Upper lobe of right lung (tissue), 1 donor: Measurements from ENCODE around the gene LPCAT2. TPM values are rescaled to one million over a fixed set of nuclear protein-coding genes. Genes with fewer than 3 reads are reported as not detected.

Experiments used
- ATAC-seq: fragments of 200-7000 bp; cut with Tn5 transposase; one replicate; pipeline ENCODE4 v1.9.1; 2020; ENCODE audit warnings: mild to moderate bottlenecking, moderate library complexity
- DNase-seq: peaks from one replicate; pipeline ENCODE4 v3.0.0-alpha.2; 2020
- H3K27ac ChIP-seq: fragments of 200-600 bp; one replicate; pipeline ENCODE4 v1.8.0; 2022
- H3K27me3 ChIP-seq: fragments of 200-600 bp; one replicate; pipeline ENCODE4 v1.8.0; 2022; ENCODE audit warnings: mild to moderate bottlenecking
- H3K36me3 ChIP-seq: fragments of 200-600 bp; one replicate; pipeline ENCODE4 v1.8.0; 2022
- H3K4me1 ChIP-seq: fragments of 200-600 bp; one replicate; pipeline ENCODE4 v1.8.0; 2022
- H3K4me3 ChIP-seq: fragments of 200-600 bp; one replicate; pipeline ENCODE4 v1.8.0; 2022; ENCODE audit warnings: mild to moderate bottlenecking
- H3K9me3 ChIP-seq: fragments of 200-600 bp; one replicate; pipeline ENCODE4 v1.8.0; 2022
- intact Hi-C: fragments of 100-400 bp; cut with DNase I; formaldehyde crosslinking; loops from one replicate; pipeline ENCODE4 v1.11.0; 2022
- total RNA-seq: library from RNA; stranded (reverse); fragmentation: NEBNext Ultra II Directional; extraction: Animal tissue kit (Norgen Biotek cat#: 25700); gene quantifications from one replicate; pipeline ENCODE4 v1.2.1, GENCODE V29; 2021
- TF ChIP-seq, protein P1 (sequence below): fragments of 200-600 bp; IDR thresholded peaks from one replicate; pipeline ENCODE4 v1.8.0; 2022; ENCODE audit warnings: antibody characterized with exemption
- donor health status: DM: no; HTN: yes; CAD: no; lungs with severe emphysema.

The LPCAT2 gene
- total RNA-seq, 1 donor from 2014 or later = 32.8 TPM

DNA sequence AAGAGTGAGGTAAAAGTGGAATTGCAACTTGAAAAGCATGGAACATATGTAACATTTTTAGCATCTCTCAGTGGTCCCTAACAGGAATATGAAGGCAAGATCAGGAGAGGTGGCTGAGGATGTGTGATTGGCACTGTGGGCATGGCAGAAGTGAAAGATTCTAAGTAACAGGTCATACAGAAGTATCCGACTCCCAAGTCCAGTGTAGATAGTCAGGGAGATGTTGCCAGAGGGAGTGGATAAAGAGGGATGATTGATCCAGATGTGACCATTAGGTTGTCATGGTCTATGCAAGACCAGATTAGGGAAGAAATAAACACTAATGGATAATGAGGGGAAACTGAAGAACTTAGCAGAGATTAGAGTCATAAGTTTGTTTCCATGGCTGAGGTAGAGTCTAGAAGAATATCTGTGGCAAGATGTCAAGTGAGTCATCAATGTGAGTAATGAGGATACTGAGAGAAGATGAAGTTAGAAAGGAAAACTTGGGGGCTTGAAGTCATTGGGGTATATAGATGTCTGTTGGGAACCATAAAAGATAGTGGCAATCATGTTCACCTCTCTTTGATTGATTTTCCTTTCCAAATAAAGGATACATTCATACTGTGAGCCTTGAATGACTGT is 33.7 kb downstream of the LPCAT2 start:
- no peaks in the 10 kb centered on the region for H3K4me1 ChIP-seq
- H3K27ac ChIP-seq = no peak overlapping the region
- TF ChIP-seq, protein P1, sequence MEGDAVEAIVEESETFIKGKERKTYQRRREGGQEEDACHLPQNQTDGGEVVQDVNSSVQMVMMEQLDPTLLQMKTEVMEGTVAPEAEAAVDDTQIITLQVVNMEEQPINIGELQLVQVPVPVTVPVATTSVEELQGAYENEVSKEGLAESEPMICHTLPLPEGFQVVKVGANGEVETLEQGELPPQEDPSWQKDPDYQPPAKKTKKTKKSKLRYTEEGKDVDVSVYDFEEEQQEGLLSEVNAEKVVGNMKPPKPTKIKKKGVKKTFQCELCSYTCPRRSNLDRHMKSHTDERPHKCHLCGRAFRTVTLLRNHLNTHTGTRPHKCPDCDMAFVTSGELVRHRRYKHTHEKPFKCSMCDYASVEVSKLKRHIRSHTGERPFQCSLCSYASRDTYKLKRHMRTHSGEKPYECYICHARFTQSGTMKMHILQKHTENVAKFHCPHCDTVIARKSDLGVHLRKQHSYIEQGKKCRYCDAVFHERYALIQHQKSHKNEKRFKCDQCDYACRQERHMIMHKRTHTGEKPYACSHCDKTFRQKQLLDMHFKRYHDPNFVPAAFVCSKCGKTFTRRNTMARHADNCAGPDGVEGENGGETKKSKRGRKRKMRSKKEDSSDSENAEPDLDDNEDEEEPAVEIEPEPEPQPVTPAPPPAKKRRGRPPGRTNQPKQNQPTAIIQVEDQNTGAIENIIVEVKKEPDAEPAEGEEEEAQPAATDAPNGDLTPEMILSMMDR = no peak
- DNase-seq (no peak), ATAC-seq (no peak)
- H3K27me3 ChIP-seq = no peaks in the 10 kb centered on the region
- intact Hi-C loops = no loop called here
- H3K9me3 ChIP-seq = no peaks in the 10 kb centered on the region
- no peak overlapping the region for H3K4me3 ChIP-seq
- no peaks in the 10 kb centered on the region for H3K36me3 ChIP-seq

DNA sequence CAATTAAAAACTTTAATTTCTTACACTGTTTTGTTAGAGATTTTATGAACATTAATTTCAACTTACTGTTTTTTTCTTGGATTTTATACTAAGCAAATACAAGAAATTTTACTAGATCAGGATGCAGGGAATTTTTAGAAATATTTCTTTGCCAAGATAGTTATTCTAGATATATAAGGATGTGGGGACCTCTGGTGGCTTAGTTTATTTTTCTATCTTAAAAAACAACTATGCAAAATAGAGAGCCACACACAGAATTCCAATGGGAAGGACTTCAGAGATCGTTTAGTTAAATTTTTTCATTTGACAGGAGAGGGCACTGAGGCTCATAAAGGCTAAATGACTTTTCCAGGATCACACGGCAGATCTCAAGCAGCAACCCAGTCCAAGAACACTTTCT is 34.6 kb downstream of the LPCAT2 start:
- no peak for DNase-seq
- no peaks in the 10 kb centered on the region for H3K9me3 ChIP-seq
- H3K4me3 ChIP-seq = no peak overlapping the region
- TF ChIP-seq, protein P1 = peak; percentile 42
- no peaks in the 10 kb centered on the region for H3K27me3 ChIP-seq
- intact Hi-C loops = no loop called here
- H3K27ac ChIP-seq = no peak overlapping the region
- ATAC-seq = peak; percentile 33
- no peaks in the 10 kb centered on the region for H3K4me1 ChIP-seq
- no peaks in the 10 kb centered on the region for H3K36me3 ChIP-seq

DNA sequence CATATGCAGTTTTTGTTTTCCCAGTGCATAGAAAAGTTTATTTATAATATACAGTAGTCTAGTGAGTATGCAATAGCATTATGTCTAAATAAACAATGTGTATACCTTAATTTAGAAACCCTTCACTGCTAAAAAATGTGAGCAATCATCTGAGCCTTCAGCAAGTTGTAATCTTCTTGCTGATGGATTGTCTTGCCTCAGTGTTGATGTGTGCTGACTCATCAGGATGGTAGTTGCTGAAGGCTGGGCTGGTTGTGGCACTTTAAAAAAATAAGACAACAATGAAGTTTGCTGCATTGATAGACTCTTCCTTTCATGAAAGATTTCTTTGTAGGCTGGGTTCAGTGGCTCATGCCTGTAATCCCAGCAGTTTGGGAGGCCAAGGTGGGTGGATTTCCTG is 43.7 kb downstream of the LPCAT2 start:
- Histone ChIP-seq H3K4me1 (no peaks in the 10 kb centered on the region), H3K27me3 (no peaks in the 10 kb centered on the region), H3K27ac (no peak overlapping the region), H3K4me3 (no peak overlapping the region), H3K9me3 (no peaks in the 10 kb centered on the region), H3K36me3 (no peaks in the 10 kb centered on the region)
- TF ChIP-seq, protein P1 = no peak
- no peak for ATAC-seq
- no peak for DNase-seq
- intact Hi-C loops = no loop called here

DNA sequence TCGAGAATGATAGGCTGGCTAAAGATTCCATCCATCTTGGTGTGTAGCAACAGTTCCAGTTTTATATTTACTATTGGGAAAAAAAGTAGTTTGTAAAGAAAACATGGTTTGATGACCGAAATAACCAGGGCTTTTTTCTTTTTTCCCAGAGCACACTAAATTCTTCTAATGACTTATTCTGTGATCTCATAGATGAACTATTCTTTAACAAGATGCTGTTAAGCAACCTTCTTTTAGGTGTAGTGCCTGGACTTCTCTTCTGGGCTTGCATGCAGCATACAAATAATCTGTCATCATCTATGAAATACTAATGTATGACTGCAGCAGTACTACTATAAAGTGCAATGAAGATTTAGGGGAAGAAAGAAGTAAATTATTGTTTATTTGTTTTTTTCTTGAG is 46.6 kb downstream of the LPCAT2 start:
- no peak for DNase-seq
- ATAC-seq = no peak
- H3K27me3 ChIP-seq = no peaks in the 10 kb centered on the region
- H3K4me1 ChIP-seq = peaks cover 19% of the 10 kb centered on the region
- TF ChIP-seq, protein P1 = no peak
- no peaks in the 10 kb centered on the region for H3K9me3 ChIP-seq
- H3K4me3 ChIP-seq = no peak overlapping the region
- intact Hi-C loops = no loop called here
- H3K27ac ChIP-seq = no peak overlapping the region
- no peaks in the 10 kb centered on the region for H3K36me3 ChIP-seq

DNA sequence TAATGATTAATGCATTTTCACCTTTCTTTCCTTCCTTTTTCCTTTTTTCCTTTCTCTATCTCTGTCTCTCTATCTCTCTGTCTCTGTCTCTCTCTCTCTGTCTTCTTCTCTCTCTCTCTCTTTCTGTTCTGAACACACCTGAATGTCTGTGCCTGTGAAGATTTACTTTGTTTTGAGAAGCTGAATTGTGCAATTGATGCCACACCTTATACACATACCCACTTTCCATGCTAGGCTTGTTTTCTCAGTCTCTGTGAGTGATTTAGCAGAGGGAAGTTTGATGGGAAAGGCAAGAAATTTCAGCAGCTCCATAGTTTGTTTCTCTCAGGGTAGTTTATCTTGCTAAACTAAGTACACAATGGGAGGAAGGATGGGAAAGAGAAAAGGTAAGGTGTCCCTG is 48.3 kb downstream of the LPCAT2 start:
- DNase-seq (no peak), ATAC-seq (peak; percentile 51)
- H3K27me3 ChIP-seq = no peaks in the 10 kb centered on the region
- H3K9me3 ChIP-seq = no peaks in the 10 kb centered on the region
- peaks cover 19% of the 10 kb centered on the region for H3K4me1 ChIP-seq
- TF ChIP-seq, protein P1 = no peak
- H3K27ac ChIP-seq = no peak overlapping the region
- H3K36me3 ChIP-seq = no peaks in the 10 kb centered on the region
- no peak overlapping the region for H3K4me3 ChIP-seq
- intact Hi-C loops = no loop called here

DNA sequence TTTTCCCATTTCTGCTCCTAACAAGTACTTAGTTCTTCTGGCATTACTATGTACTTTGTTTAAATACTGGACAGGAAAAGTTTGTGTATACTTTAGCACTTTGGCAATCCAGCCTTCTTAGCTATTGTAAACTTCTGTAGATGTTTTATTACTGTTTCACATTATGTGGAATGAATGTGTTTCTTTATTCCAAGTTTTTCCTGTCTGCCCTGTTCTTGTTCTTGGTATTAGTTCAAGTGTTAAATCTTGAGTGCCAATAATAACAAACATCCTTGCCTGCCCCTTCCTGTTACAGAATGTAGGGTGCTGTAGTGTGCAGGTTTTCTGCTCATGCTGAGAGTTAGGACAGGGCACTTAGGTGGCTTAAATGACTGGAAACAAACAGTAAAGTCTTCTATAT is 50.4 kb downstream of the LPCAT2 start:
- Histone ChIP-seq H3K9me3 (no peaks in the 10 kb centered on the region), H3K27me3 (no peaks in the 10 kb centered on the region), H3K27ac (peak overlapping the region; percentile 31), H3K36me3 (no peaks in the 10 kb centered on the region), H3K4me3 (no peak overlapping the region), H3K4me1 (peaks cover 19% of the 10 kb centered on the region)
- peak; percentile 87 for ATAC-seq
- TF ChIP-seq, protein P1 = no peak
- no peak for DNase-seq
- intact Hi-C loops = no loop called here
